Uterus (tissue), 2 donors: Measurements from ENCODE around the gene HLA-DOA.

Source experiments
- POLR2A ChIP-seq, 2 donors: fragments of 450-650 bp; IDR thresholded peaks; one replicate each; pipeline ENCODE4 v1.6.1; 2016; ENCODE audit warnings: antibody characterized with exemption in 2 of 2, mild to moderate bottlenecking in 1 of 2, moderate library complexity in 1 of 2
- TF ChIP-seq, protein P1 (sequence below), 4 experiments: fragments of 200-600 bp in 2 of 4; fragments of 450-650 bp in 2 of 4; sonication (generic) in 2 of 4; IDR thresholded peaks; one replicate each; pipeline ENCODE4 v1.5.1; 2016 to 2019; ENCODE audit warnings: antibody characterized with exemption in 4 of 4, mild to moderate bottlenecking in 2 of 4, moderate library complexity in 1 of 4

DNA sequence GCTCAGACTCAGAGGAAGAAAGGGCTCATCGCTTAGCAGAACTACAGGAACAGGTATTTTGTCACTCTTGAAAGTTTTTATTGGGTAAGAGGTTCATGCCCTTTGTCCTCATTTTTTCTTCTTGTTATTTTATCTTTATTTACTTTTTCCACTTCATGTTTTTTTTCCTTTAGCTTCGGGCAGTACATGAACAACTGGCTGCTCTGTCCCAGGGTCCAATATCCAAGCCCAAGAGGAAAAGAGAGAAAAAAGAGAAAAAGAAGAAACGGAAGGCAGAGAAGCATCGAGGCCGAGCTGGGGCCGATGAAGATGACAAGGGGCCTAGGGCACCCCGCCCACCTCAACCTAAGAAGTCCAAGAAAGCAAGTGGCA is 31.5 kb downstream of the HLA-DOA start:
- TF ChIP-seq, protein P1, sequence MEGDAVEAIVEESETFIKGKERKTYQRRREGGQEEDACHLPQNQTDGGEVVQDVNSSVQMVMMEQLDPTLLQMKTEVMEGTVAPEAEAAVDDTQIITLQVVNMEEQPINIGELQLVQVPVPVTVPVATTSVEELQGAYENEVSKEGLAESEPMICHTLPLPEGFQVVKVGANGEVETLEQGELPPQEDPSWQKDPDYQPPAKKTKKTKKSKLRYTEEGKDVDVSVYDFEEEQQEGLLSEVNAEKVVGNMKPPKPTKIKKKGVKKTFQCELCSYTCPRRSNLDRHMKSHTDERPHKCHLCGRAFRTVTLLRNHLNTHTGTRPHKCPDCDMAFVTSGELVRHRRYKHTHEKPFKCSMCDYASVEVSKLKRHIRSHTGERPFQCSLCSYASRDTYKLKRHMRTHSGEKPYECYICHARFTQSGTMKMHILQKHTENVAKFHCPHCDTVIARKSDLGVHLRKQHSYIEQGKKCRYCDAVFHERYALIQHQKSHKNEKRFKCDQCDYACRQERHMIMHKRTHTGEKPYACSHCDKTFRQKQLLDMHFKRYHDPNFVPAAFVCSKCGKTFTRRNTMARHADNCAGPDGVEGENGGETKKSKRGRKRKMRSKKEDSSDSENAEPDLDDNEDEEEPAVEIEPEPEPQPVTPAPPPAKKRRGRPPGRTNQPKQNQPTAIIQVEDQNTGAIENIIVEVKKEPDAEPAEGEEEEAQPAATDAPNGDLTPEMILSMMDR (IDR thresholded peaks at IDR 0.05), result no peak
- no peak for TF ChIP-seq POLR2A (IDR thresholded peaks at IDR 0.05)
